Left colon (tissue), 2 donors: ENCODE results near the gene LMO1. TPM values are rescaled to one million over a fixed set of nuclear protein-coding genes. Genes with fewer than 3 reads are reported as not detected.

Source experiments
- ATAC-seq: fragments of 200-7000 bp; cut with Tn5 transposase; one replicate; pipeline ENCODE4 v1.9.1; 2020; ENCODE audit warnings: mild to moderate bottlenecking, moderate library complexity
- DNase-seq, 2 donors: peaks; one replicate each; pipeline ENCODE4 v3.0.0-alpha.2; 2020
- intact Hi-C, 2 donors: fragments of 100-400 bp; cut with DNase I in 1 of 2; cut with micrococcal nuclease in 1 of 2; formaldehyde crosslinking; loops; one replicate each; pipeline versions ENCODE4 v1.11.2 to v1.14.0; 2022; cut with DNase I, micrococcal nuclease
- total RNA-seq, 2 donors: library from RNA; stranded (reverse); fragmentation: NEBNext Ultra II Directional; extraction: Animal tissue kit (Norgen Biotek cat#: 25700); gene quantifications; one replicate each; pipeline ENCODE4 v1.2.1, GENCODE V29; 2021
- donor health status: DM: no; HTN: no; CAD: no.
- donor health status: DM: yes; HTN: yes; CAD: no.

Gene LMO1
- total RNA-seq, 2 donors from 2014 or later, result not detected

- ATAC-seq (no peak), DNase-seq (no peak)
- intact Hi-C loops, result loop anchor here in 1 of 2 donors (10.0 kb wide), 1 partner anchor 344 kb away; no protein-coding TSS in a partner anchor
Observed at GRCh38 chr11:8220261-8221045, 43.2 kb downstream of the LMO1 start.

GRCh38 chr11:8219257-8220021, 44.2 kb downstream of the LMO1 start:
- peak; percentile 53 for ATAC-seq
- DNase-seq, result peak in 1 of 2 donors; percentile 60
- intact Hi-C loops, result loop anchor here in 1 of 2 donors (10.0 kb wide), 1 partner anchor 345 kb away; no protein-coding TSS in a partner anchor

- intact Hi-C loops, result no loop called here
- no peak for DNase-seq
- no peak for ATAC-seq
Observed at GRCh38 chr11:8218840-8219239, 44.8 kb downstream of the LMO1 start.

- DNase-seq (no peak), ATAC-seq (no peak)
Observed at GRCh38 chr11:8218409-8218808, 45.3 kb downstream of the LMO1 start.

GRCh38 chr11:8217926-8218325, 45.8 kb downstream of the LMO1 start:
- intact Hi-C loops, result no loop called here
- DNase-seq (no peak), ATAC-seq (no peak)

More at GRCh38 chr11:8218409-8218808, 45.3 kb downstream of the LMO1 start:
- intact Hi-C loops, result no loop called here

GRCh38 chr11:8217136-8217535, 46.5 kb downstream of the LMO1 start:
- ATAC-seq (no peak), DNase-seq (no peak)
- intact Hi-C loops, result no loop called here

GRCh38 chr11:8213376-8213775, 50.3 kb downstream of the LMO1 start:
- intact Hi-C loops, result no loop called here
- peak; percentile 53 for ATAC-seq
- DNase-seq, result no peak

GRCh38 chr11:8209208-8209807, 54.4 kb downstream of the LMO1 start:
- intact Hi-C loops, result no loop called here
- ATAC-seq (no peak), DNase-seq (peak in 1 of 2 donors; percentile 47)

- intact Hi-C loops, result no loop called here
- DNase-seq (no peak), ATAC-seq (no peak)
Observed at GRCh38 chr11:8207080-8208000, 56.3 kb downstream of the LMO1 start.

- intact Hi-C loops, result no loop called here
- ATAC-seq (peak; percentile 34), DNase-seq (no peak)
Observed at GRCh38 chr11:8206251-8207079, 57.2 kb downstream of the LMO1 start.

GRCh38 chr11:8205566-8205965, 58.1 kb downstream of the LMO1 start:
- no peak for ATAC-seq
- intact Hi-C loops, result no loop called here
- DNase-seq, result no peak

GRCh38 chr11:8204596-8204995, 59.1 kb downstream of the LMO1 start:
- intact Hi-C loops, result no loop called here
- ATAC-seq (no peak), DNase-seq (no peak)

GRCh38 chr11:8204025-8204424, 59.7 kb downstream of the LMO1 start:
- DNase-seq (no peak), ATAC-seq (no peak)
- intact Hi-C loops, result no loop called here

GRCh38 chr11:8203414-8203715, 60.3 kb downstream of the LMO1 start:
- intact Hi-C loops, result no loop called here
- DNase-seq, result no peak
- no peak for ATAC-seq

GRCh38 chr11:8202516-8203413, 60.9 kb downstream of the LMO1 start:
- intact Hi-C loops, result no loop called here
- DNase-seq (no peak), ATAC-seq (no peak)

GRCh38 chr11:8201644-8202365, 61.9 kb downstream of the LMO1 start:
- intact Hi-C loops, result no loop called here
- DNase-seq (no peak), ATAC-seq (no peak)
